Left renal pelvis (tissue), 4 donors: ENCODE measurements around the gene PARP1. TPM values are rescaled to one million over a fixed set of nuclear protein-coding genes. Genes with fewer than 3 reads are reported as not detected.

Experiments used
- DNase-seq, 4 donors: peaks; one replicate each; pipeline ENCODE4 v3.0.0-alpha.2; 2013; ENCODE audit warnings: low read depth in 4 of 4, low spot score in 3 of 4
- polyA plus RNA-seq, 4 donors: library from polyadenylated mRNA; unstranded; fragments of 120-200 nt; gene quantifications; one replicate each; pipeline ENCODE4 v1.2.1, GENCODE V29; 2013; ENCODE audit not compliant: insufficient read length in 4 of 4

PARP1 gene
- polyA plus RNA-seq, 4 donors, result 80.1 to 129 (median 127) TPM

DNA sequence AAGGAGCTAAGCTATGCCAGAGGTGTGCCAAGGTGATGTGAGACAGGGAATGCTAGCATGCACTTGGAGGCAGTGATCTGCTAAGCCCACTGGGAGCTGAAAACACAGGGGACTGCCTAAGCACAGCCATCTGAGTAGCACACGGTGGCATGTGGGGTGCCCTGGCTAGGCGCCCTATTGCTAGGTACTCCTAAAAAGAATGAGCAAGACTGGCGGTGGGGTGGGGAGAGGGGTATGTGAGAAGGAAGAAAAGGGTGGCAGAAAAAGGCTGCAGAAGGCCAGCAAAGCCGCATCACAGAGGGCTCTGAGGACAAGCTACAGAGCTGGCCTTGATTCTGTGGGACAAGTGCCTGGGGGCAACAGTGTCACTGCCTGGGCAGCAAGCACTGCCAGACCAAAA is 23.9 kb downstream of the PARP1 start:
- no peak for DNase-seq

DNA sequence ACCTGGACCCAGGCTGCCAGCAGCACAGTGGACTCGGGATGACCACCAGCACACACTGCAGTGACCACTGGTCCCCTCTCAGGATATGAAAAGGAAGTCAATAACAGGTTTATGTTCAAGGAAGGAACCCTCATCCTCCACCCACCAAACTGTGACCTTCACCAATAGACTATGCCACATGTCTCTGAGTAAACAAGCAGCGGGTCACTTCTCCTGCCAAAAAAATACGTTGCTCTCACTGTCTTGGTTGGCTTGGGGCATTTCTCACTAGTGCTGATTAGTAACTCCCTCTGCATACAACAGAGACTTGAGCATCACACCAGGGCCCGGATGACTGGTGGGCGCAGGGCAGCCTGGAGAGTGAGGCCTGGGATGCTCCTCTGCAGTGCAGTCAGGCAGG is 25.9 kb downstream of the PARP1 start:
- no peak for DNase-seq

DNA sequence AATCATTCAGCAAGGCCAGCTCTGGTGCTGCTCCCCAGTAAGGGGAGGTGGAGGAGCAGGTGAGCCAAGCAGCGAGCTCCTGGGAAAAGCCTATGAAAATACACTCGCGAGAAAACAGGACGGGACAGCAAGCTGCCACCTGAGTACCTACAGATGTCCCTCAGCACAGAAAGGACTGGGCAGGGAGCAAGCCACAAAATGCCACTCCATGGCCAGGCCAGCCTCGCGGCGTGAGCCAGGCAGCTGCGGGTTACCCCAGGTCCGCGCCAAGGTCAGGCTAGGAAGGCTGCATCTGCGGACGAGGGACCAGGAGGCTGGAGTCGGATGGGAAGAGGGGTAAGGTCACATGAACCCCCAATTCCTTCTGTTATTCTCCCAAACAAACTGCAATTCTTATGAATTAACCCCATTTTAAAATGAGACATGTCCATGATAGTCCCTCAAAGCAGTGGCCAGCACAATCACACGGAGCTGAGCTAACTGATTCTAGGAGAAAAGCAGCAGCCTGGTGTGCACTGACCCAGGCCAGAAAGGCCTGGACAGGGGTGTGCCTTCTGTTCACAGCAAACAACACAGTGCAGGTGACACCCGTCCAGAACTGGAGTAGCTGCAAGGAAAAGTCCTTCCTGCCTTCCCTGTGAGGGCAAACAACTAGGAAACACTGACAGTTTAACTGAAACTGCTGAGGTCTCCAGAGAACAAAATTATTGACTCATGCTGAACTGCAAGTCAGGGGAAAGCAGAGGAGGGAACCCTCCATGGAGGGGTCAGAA is 26.5 kb downstream of the PARP1 start:
- no peak for DNase-seq

DNA sequence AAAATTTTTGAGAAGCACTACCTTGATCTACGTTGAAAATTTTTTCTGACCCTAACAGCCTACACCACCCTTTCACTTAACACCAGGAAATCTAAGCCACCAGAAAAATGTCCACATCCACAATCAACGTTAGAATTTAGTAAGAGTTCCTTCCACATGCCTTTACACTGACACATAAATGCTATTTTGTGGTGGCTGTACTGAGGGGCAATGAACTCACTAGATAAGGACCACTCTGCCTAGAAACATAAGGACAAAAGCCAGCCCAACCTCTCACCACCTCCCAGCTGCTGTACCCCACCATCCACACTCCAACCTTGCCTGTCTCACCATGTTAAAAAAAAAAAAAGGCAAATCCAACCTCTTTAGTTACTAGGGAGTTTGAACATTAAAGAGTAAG is 29.8 kb downstream of the PARP1 start:
- no peak for DNase-seq

DNA sequence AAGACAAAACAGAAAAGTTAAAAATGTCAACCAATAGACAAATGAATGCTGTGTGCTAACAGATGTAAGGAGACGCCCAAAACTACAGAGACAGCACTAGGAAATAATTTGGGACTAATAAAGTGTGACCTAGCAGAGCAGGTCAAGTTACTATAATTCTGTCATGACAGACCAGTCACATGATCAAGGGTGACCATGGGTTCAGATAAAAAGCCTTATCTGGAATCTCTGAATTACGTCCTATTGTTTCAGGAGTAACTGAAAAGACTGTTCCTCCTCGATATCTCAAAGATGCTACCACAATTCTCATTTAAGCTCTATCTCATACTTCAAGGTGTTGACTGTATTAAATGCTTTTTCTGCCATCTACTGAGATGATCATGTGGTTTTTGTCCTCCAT is 31.6 kb downstream of the PARP1 start:
- DNase-seq, result no peak

DNA sequence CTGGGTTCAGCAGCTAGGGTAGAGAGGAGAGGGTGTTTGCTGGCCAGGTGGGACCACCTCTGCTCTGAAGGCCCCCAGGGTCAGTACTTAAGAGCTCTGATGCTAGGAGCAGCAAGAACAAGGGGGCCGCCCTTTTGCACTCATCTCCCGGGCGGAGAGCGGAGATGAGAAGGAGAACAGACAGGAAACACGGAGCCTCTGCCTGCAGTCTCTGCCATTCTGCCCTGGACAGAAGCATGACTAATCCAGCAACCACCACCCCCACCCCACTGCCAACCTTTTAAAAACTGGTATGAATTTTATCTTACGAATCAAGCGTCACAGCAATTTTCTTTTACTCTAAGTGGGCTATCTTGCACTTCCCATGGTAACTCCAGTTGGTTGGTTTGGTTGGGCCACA is 34.5 kb downstream of the PARP1 start:
- DNase-seq, result no peak

DNA sequence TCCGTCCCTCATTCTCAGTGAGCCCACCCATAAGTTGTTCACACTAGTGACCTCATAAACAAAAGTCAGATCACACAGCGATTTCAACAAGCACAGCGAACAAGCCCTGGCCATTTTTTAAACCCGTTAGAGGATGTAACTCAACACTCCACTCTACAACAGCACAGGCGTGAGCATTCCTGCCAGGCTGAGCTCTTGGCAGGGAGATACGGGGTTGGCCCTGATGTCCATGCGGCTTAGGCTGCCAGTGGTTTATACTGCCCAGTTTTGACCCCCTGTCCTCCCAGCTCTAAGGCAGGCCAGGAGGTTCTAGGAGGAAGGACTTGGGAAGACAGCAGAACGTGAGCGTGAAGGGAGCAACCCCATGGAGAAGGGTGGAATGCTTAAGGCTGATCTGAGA is 35.0 kb downstream of the PARP1 start:
- DNase-seq, result no peak

DNA sequence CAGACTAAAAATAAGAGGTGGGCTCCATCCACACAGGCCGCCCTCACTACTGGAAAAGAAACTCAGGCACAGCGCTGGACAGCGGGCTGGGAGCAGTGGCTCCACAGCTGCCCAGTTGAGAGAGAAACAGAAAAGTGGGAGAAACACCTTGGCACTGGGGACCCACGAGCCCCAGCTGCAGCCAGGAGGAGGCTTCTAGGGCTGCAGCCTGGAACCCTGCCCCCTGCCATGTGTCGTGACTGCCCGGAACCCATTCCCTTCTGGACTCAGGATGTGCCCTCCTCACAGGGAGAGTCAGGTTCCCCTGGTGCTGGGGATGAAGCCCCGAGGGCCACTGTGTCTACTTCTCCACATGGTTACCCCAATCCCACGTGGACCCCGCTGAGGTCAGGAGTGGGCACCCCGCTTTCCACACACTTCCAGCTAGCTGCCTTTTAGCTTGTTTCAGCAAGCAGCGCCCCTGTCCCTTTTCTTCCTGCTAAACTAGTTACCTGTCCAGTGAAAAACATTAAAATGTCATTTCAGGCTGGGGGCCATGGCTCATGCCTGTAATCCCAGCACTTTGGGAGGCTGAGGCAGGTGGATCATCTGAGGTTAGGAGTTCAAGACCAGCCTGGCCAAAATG is 35.9 kb downstream of the PARP1 start:
- DNase-seq, result no peak

DNA sequence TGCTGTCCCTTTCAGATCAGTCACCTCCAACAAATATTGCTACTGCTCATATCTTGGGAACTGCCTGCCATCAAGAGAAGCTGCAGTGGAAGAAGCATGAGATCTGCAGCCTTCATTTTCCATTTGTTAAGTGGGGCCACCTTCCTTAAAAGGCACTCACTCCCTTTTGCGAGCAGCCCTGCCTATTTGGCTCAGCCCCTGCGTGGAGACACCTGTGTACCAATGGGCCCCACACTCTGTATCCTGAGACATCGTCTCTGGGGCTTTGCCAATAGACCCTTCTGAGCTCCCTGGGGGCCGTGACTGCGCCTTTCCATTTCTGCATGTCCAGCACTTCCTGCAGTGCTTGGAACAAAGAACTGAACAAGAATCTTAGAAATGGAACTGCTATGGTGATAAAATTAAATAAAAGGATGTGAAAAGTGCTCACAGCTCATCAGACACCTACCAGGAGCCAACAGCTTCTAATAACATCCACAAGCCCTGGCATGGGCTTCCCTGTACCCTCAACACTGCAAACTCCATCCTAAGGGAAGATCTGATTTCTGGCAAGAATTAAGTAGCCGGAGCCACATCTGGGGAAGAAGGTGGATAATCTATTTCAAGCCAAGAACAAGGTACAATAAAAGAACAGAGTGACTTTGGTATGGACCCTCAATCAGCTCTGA is 36.7 kb downstream of the PARP1 start:
- no peak for DNase-seq

DNA sequence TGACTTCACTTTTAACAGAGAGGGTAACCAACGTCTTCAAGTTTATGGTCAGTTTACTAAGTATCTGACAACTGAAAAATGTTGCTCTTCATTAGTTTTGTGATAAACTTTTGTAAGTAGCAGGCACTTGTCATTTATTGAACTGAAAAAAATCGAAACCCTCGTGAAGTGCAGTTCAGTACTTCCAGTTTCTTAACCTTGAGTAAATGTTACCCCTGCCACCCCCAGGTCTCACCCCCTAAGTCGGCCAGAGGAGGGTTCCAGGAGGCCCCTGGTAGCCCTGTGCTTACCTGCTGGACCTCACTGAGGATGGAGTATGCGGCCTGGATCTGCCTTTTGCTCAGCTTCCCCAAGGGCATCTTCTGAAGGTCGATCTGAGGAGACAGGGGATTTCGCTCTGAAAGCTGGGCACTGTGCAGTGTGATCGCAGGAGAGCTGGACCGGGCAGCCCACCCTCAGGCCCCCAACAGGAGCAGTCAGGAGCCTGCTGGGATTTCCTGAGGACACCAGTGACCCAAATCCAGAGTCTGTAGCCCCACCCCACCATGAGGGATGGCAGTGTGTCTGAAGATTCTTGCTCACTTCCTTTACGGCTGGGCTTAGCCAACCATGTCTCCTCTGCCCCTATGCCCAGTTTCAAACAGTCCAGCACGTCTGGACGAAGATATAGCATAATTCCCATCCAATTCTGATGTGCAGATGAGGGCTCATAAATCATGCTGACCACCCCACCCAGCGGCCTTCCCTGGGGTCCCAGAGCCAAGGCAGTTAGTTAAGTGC is 37.6 kb downstream of the PARP1 start:
- DNase-seq, result no peak

DNA sequence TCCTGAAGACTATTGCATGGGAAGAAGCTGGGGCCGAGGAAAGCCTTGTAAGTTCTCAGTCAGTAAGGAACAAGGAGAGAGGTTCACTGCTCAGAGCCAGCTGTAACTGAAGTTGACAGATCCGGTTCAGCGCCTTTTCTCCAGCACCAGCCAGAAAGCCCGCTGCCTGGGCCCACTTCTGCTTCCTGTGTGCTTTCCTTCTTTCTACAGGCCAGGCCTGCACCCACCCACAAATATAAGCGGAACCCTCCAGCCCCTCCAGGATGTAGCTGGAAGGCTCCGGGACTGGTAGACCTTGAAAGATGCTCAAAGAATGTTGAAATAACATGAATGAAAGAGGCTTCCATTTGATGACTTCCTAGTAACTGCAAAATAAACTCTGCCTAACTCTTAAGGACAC is 38.8 kb downstream of the PARP1 start:
- no peak for DNase-seq

DNA sequence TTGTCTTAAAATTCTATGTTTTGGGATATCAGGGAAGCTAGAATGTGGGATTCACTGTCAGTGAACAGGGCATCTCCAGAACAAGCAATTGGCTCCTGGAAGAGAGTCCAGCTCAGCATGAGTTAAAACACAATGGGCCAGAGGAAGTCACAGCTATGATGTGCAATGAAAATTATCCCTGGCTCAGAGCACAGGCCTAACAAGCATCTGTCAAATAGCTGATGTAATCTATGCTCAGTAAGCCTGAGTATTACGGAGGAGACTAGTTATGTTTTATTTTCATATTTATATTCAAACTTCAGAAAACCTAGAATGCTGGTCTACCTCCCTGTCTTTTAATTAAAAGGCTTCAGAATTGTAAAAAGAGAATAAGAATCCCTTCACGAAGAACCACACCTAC is 41.6 kb downstream of the PARP1 start:
- no peak for DNase-seq

DNA sequence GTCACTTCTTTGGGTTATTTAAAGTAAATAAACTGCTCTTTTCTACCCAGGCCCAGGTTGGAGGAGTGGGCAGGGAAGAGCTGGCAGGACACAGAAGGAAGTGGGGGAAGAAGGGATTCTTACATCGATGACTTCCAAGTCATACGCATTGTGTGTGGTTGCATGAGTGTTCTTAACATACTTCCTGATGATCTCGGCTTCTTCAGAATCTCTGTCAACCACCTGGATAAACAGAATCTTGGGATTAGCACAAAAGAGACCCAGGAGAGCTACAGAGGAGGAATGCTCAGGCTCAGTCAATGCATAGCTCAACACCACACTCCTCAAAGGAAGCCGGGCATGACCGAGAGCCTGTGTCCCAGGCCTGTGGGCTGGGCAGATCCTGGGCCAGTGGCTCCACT is 42.1 kb downstream of the PARP1 start:
- DNase-seq, result no peak

DNA sequence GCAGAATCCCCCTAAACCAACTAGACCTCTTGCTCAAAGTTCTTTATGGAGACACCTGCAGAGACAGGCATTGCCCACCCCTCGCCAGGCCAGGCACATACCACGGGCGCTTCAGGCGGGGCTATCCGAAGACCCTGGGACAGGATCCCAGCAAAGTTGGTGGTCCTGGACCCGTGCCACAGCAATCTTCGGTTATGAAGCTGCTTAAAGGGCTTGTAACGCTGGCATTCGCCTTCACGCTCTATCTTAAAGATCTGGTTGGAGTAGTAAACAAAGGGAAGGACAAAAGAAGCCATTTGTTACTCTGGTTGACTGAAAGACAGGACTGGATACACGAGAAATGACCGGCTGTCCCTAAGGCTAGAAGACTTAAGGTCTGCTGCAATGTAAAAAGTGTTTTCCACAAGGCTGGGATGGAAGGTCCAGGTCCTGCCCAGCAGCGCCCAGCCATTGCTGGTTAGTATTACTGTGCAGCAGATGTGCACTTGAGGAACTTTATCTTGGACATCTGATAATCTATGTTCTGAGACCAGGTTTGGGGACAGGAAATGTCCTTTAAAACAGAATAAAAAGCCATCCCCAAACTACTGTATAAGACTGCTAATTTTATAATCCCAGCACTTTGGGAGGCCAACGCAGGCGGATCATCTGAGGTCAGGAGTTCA is 42.9 kb downstream of the PARP1 start:
- DNase-seq, result no peak

DNA sequence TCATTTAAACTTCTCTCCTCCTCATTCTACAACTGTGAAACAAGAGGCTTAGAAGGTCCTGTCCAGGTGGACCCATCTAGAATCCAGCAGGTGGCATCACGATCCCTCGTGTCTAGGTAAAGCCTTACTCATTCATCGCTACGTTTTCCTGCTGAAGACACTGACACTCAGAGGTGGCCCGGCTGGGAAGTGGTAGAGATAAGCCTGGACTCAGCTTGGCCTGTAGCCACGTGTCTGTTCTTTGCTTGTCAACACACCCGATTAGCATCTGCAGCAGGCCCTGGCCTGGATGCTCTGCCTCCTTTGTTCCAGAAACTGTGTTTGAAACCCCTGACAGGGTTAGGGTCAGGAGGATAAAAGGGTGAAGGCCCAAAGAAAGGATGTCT is 43.4 kb downstream of the PARP1 start:
- DNase-seq, result no peak

DNA sequence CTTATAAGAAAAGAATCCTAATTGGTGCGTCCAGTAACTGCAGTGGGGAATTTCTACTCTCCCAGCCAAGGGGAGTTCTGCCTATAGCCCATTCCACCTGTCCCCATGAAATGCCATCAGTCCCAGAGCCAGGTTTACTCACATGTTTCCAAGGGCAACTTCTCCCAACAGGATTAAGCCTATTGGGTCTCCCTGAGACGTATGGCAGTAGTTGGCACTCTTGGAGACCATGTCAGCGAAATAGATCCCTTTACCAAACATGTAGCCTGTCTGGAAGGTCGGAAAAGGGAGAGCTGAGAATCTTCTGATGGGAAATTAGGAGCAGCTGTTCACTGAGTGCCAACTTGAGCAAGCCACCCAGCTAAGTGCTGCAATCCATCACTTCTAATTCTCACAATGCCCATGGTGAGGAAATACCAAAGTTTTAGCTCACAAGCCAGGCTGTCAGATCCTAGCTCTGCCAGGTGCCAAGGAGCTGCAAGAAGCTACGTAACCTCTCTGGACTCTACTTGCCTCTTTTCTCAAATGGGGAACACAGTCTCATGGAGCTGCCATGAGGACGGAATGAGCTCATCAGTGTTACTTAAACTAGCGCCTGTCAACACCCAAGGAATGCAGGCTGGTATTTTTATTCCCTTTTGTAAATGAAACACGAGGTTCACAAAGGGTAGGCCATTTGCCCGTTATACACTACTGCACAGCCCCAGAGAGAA is 43.9 kb downstream of the PARP1 start:
- DNase-seq, result no peak

DNA sequence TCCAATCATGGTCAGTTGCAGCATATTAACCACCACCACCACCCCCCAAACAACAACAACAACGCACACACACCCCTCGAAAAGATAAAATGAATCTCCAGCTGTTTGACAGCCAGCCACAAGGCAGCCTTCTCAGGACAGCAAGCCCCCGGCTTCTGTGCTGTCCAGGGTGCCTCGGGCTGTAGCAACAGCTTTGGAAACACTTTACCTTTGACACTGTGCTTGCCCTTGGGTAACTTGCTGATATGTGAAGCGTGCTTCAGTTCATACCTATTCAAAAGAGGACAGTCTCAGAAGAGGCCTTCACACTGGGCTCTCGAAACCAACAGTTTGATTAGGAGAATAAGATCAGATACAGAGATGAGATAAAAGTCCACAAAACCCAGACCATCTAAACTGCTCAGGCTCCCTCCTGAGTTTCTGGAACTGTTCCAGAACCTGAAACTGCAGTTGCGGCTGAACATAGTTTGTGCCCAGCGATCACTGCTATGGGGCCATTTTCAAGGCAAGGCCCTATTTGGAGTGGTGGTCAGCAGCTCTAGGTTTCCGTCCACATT is 44.9 kb downstream of the PARP1 start:
- DNase-seq, result no peak

DNA sequence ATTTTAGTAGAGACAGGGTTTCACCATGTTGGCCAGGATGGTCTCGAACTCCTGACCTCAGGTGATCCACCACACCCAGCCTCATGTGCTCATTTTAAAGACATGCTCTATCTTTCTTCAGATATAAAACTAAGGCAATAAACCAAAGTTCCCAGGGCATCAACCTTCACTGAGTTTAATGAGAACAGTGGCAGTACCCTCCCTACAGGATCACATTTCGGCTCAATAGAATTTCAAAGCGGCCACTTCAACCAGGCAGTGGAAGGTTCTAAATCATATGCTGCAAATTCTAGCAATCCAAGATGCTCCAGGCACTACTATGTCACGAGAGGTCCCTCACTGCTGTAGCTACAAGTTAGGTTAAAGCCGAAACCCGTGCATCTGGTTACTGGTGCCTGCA is 45.5 kb downstream of the PARP1 start:
- no peak for DNase-seq

DNA sequence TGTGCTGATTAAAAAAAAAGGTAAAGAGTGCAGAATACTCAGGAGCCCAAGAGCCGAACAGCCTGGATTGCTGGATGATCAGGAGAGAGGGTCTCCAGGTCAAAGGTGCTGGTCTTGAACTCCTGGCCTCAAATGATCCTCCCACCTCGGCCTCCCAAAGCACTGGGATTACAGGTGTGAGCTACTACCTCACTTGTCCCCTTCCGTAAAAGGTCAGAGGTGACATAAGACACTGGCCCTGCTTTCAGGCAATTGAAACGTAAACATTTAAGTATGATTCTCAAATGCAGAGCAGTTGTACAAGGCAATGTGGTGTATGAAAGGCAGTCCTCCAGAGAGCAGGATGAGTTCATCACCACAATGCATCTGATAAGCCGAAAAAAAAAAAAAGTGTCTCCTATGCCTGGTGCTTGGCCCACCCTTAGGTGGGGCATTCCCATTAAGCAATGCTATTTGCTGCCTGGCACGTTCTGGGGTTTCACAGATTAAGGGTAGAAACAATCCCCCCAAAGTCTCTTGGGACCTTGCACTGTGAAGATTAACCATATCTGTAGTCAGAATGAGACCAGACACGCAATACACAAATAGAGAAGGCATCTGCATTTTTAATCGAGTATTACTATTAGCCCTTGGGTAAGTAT is 47.7 kb downstream of the PARP1 start:
- no peak for DNase-seq
